ENCODE results near the gene FAM221A. TPM values are rescaled to one million over a fixed set of nuclear protein-coding genes. Genes with fewer than 3 reads are reported as not detected.

FAM221A gene
- polyA plus RNA-seq (ENCODE audit: insufficient read length in 3 of 3) = 10 to 100 TPM; 12.8 to 29.0 (median 20.2) TPM
- long read RNA-seq, donor 1, partial matches to known transcripts = 0 of 2 reads
- long read RNA-seq, donor 1, other reads (novel, unspliced or antisense) = 0 of 2 reads
- long read RNA-seq, donor 2, partial matches to known transcripts = 0 of 3 reads
- long read RNA-seq, donor 2, other reads (novel, unspliced or antisense) = 0 of 3 reads
- long read RNA-seq, donor 3, partial matches to known transcripts = 0 of 7 reads
- long read RNA-seq, donor 3, other reads (novel, unspliced or antisense) = 0 of 7 reads
- long read RNA-seq, donor 4, partial matches to known transcripts = 0 of 5 reads
- long read RNA-seq, donor 4, other reads (novel, unspliced or antisense) = 0 of 5 reads
- long read RNA-seq, donor 5 = 0 reads
- long read RNA-seq, donor 6, partial matches to known transcripts = 0 of 3 reads
- long read RNA-seq, donor 6, other reads (novel, unspliced or antisense) = 0 of 3 reads
- long read RNA-seq, donor 7, partial matches to known transcripts = 0 of 4 reads
- long read RNA-seq, donor 7, other reads (novel, unspliced or antisense) = 0 of 4 reads
- long read RNA-seq, donor 8 = 0 reads
- long read RNA-seq, donor 9, partial matches to known transcripts = 0 of 5 reads
- long read RNA-seq, donor 9, other reads (novel, unspliced or antisense) = 0 of 5 reads
- long read RNA-seq, donor 10, partial matches to known transcripts = 0 of 4 reads
- long read RNA-seq, donor 10, other reads (novel, unspliced or antisense) = 0 of 4 reads
- long read RNA-seq, donor 11, partial matches to known transcripts = 0 of 3 reads
- long read RNA-seq, donor 11, other reads (novel, unspliced or antisense) = 0 of 3 reads
- long read RNA-seq, donor 12 = 0 reads
- long read RNA-seq, donor 13 = 0 reads
- long read RNA-seq, donor 14, partial matches to known transcripts = 0 of 7 reads
- long read RNA-seq, donor 14, other reads (novel, unspliced or antisense) = 0 of 7 reads
- long read RNA-seq, donor 15, partial matches to known transcripts = 0 of 4 reads
- long read RNA-seq, donor 15, other reads (novel, unspliced or antisense) = 0 of 4 reads
- long read RNA-seq, donor 16, partial matches to known transcripts = 14 of 24 reads
- long read RNA-seq, donor 16, other reads (novel, unspliced or antisense) = 0 of 24 reads

DNA sequence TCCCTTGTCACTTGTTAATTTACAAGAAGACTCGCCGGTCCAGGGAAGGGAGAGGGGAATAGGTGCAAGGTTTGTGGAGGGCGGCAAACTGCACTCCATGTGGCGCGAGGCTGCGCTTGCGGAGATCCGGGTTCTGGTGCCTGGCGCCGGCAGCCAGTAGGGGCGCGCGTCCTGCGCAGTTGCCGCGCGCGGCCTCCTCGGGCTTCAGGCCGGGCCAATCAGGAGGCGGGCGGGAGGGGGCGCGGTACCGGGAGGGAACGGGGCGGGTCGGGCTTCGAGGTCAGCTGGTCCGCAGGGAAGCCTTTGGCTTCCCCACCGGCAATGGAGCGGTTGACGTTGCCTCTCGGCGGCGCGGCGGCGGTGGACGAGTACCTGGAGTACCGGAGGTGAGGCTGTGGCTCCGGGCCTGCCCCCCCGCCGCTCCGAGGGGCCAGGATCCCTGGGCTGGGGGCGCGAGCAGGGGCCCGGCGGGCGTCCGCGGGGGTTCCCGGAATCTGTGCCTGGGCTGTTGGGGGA is at the start of gene FAM221A:
TSS of gene FAM221A (plus strand) at position 302 of the 516 bp plus-strand sequence. CDS start at position 322, 20 bp downstream.
- peak; percentile 47 to 82 (median 74) for DNase-seq (ENCODE audit: extremely low read depth in 1 of 11, low read depth in 9 of 11, low spot score in 4 of 11)

DNA sequence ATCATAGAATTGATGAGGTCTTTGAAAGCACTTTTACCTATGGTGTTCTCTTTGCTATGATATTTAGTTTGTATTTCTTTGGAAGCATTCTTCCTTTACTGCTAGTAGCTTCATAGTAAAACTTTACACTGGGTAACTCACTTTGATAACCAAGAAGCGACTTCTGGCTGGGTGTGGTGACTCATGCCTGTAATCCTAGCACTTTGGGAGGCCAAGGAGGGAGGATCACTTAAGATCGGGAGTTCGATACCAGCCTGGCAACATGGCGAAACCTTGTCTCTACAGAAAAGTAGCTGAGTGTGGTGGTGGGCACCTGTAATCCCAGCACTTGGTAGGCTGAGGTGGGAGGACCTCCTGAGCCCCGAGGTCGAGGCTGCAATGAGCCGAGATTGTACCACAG is 46.6 kb upstream of the FAM221A start:
- no peak for DNase-seq (ENCODE audit: extremely low read depth in 1 of 11, low read depth in 9 of 11, low spot score in 4 of 11)

DNA sequence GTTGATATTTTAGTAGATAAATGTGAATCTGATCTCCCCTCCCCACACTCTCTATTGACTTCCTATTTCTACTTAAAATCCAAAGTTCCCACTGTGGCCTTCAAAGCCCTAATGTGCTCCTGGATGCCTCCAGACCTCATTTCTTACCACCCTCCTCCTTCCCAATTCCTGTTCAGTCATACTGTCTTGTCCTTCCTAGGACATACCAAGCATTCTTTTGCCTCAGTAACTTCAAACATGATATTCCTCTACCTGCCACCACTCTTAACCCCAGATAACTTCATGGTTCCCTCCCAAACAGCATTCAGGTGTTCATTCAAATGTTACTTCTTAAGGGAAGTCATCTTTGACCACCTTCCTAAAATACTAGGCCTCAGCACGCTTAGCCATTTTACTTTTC is 34.2 kb upstream of the FAM221A start:
- no peak for DNase-seq (ENCODE audit: extremely low read depth in 1 of 11, low read depth in 9 of 11, low spot score in 4 of 11)

DNA sequence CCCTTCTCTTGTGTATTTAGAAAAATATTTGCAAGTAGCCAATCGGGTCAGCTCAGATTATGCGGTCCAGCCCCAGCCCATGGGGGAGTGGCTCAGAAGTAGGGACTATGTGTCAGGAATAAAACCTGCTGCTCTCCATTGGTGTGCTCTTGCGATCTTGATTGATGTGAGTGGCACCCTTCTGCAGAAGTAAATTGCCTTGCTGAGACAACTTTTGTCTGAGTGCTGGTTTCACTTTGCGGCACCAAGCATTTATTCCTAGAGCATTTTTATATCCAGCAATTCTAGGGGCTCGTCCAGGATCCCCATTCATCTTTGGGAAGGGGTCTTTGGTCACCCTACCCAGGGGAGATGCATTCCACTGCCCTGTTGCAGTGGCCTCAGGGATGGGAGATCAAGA is 26.1 kb upstream of the FAM221A start:
- DNase-seq (ENCODE audit: extremely low read depth in 1 of 11, low read depth in 9 of 11, low spot score in 4 of 11) = no peak

DNA sequence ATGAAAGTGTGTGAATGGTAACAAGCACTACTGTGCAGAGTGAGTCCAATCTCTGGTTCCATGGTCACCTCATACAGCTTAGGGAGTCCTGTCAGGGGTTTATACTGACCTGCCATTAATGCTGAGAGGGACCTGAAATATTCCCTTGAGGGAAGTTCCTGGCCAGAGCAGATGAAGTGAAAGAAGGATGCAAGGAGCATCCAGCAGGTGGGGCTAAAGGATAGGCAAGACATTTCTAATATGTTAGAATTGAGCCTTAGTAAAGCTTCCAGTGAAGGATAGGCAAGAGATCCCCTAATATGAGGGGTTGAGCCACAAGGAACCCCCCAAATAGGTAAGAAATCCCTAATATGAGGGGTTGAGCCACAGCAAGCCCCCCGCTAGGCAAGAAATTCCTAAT is 25.5 kb upstream of the FAM221A start:
- no peak for DNase-seq (ENCODE audit: extremely low read depth in 1 of 11, low read depth in 9 of 11, low spot score in 4 of 11)

- DNase-seq (ENCODE audit: extremely low read depth in 1 of 11, low read depth in 9 of 11, low spot score in 4 of 11) = no peak
Measured at GRCh38 chr7:23655433-23655832, 24.6 kb upstream of the FAM221A start.

DNA sequence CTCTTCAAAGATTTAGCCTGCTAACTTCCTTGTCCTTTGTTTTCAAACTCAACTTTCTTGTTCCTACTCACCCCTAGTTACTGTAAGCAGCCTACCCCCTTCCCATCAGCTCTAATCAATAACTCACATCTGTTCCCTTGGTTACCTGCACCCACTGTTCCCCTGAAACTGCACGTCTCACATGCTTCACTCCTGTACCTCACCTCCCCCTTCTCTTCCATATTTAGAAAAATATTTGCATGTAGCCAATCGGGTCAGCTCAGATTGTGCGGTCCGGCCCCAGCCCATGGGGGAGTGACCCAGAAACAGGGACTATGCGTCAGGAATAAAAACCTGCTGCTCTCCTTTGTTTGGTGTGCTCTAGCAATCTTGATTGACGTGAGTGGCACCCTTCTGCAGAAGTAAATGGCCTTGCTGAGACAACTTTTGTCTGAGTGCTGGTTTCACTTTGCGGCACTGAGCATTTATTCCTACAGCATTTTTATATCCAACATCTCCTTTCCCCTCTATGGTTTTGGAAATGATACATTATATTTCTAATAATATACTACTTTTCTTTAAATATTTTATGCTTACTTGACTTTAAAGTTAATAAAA is 21.1 kb upstream of the FAM221A start:
- no peak for DNase-seq (ENCODE audit: extremely low read depth in 1 of 11, low read depth in 9 of 11, low spot score in 4 of 11)

GRCh38 chr7:23661385-23661784 is 18.6 kb upstream of the FAM221A start:
- no peak for DNase-seq (ENCODE audit: extremely low read depth in 1 of 11, low read depth in 9 of 11, low spot score in 4 of 11)

DNA sequence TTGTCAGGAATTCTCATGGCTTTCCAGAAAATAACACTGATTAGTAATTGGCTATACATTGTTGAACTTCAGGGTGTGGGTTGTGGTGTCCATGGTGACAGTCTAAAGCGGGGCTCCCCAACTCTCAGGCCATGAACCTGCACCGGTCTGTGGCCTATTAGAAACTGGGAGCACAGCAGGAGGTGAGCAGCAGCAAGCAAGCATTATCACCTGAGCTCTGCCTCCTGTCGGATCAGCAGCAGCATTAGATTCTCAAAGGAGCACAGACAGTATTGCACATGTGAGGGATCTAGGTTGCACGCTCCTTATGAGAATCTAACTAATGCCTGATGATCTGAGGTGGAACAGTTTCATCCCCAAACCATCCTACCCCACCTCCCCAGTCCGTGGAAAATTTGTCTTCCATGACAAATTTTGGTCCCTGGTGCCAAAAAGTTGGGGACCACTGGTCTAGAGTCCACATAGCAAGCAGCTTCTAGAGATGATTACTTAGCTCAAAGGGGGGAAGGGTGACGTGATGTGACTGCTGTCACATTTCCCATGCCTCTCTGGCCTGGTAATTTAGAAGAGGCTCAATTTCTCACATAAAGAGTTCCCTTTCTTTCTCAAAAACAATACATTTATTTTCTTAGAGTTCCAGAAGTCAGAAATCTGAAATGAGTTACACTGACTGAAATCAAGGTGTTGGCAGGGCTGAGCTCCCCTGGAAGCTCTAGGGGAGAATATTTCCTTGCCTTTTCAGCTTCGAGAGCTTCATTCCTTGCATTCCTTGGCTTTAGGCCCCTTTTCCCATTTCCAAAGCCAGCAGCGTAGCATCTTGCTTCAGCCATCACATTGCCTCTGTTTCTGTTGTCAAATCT is 17.6 kb upstream of the FAM221A start:
- DNase-seq (ENCODE audit: extremely low read depth in 1 of 11, low read depth in 9 of 11, low spot score in 4 of 11) = no peak

DNA sequence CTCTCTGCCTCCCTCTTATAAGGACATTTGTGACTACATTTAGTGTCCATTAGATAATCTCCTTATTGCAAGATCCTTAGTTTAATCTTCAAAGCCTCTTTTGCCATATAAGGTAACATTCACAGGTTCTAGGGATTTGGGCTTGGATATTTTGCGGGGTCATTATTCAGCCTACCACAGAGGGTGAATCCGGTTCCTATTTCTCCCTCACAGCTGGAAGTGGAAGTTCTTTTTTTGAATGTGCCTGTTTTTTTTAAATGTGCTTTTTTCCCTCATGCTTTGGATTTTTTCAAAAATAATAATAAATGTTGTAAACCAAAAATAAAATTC is 17.1 kb upstream of the FAM221A start:
- no peak for DNase-seq (ENCODE audit: extremely low read depth in 1 of 11, low read depth in 9 of 11, low spot score in 4 of 11)

DNA sequence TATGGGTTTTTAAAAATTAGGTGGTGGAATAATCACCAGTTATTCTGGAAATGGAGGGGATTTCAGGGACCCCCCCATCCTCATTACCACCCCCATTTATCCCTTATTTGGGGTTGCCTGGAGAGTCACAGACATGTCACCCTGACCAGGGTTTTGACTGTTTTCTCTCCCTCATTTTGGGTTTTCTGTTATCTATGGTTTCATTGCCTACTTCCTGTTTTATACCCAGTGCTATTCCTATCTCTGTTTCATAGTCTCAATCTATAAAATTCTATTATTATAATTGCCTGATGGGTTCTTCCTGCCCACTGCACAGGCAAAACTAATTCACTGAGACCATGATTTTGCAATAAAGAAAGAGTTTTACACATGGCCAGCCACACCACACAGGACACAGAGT is 15.9 kb upstream of the FAM221A start:
- DNase-seq (ENCODE audit: extremely low read depth in 1 of 11, low read depth in 9 of 11, low spot score in 4 of 11) = no peak

GRCh38 chr7:23672033-23672432 is 8.0 kb upstream of the FAM221A start:
- no peak for DNase-seq (ENCODE audit: extremely low read depth in 1 of 11, low read depth in 9 of 11, low spot score in 4 of 11)

DNA sequence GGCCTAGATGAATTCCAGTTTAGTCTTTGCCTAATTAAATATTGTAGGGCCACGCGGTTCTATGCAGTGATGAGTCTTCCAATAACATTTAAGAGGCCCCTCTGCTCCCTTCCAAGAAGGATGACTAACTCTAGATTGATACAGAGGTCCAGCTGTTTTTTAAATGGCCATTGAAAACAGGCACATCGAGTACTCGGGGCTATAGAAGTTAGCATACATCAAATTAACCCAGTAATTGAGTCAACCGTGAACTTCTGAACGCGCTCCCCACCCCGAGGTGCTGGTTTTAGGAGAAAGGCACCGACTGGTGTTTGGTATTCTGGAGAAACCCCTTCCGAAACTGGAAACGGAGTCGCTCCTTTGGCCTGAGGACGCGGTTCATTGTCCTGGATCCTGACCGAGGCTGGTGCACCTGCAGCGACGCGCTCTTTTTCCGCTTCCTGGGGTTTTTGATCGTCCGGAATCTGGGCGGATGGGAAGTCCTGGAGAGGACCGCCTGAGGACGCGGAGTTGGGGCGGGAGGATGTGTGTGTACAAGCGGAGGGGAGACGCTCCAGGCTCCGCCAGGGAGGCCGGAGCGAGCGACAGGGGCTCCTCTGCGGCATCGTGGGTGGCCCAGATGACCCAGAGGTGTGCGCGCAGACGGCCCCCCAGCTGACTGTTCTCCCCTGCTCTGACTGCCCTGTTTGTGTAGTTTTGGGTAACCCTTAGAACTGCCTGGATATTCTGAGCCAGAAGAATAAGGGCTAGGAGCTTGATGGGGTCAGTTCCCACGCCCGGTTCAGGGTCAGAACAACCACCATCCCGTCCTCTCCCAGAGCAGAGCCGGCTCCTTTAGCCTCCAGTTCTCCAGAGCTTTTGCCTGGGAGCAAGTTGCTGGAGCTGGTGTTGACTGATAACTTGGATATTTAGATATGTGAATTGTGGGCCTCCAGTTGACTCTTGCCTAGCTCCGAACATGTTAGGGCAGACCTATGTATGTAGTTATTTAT is 711 bp downstream of the FAM221A start:
- DNase-seq (ENCODE audit: extremely low read depth in 1 of 11, low read depth in 9 of 11, low spot score in 4 of 11) = peak; percentile 47 to 81 (median 64)

DNA sequence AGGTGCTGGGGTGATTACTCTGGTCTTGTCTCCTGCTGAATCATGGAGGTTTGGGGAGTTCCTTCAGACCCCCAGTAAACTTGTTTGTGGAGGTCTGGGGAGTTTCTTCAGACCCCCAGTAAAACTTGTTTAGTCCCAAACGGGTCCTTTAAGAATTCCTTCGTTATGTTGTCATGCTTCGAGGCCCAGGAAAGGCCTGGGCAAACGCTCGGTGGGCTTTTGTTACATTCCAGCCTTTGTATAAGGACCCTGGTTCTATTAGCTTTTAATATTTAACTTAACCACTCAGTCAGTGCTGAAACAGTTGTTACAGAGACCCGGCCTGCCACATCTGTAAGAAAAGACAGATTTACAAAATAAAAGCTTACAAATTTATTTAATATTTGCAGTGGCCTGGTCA is 4.0 kb downstream of the FAM221A start:
- peak in 2 of 11 donors; percentile 15 to 23 for DNase-seq (ENCODE audit: extremely low read depth in 1 of 11, low read depth in 9 of 11, low spot score in 4 of 11)

- DNase-seq (ENCODE audit: extremely low read depth in 1 of 11, low read depth in 9 of 11, low spot score in 4 of 11) = no peak
Measured at GRCh38 chr7:23685731-23686130, 5.7 kb downstream of the FAM221A start.

DNA sequence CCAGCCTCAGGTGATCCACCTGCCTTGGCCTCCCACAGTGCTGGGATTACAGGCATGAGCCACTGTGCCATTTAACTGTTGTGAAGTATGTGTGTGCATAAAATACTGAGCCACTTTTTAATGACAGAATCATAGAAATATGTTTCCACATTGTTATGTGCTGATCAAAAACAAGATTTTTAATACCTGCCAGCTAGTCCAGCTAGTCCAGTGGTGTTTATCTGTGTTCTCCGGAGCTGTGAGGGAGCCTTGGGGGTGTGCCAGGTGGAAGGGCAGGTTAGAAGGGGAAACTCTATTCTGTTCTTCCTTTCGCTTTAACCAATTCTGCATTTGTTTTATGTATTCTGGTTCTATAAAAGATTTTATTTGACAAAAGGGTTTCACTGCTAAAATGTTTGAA is 7.0 kb downstream of the FAM221A start:
- no peak for DNase-seq (ENCODE audit: extremely low read depth in 1 of 11, low read depth in 9 of 11, low spot score in 4 of 11)

- no peak for DNase-seq (ENCODE audit: extremely low read depth in 1 of 11, low read depth in 9 of 11, low spot score in 4 of 11)
Measured at GRCh38 chr7:23689165-23689564, 9.2 kb downstream of the FAM221A start.
